GM19467 (cell line): ENCODE data around the gene CLIC3.

ENCODE experiments used
- ATAC-seq: cut with Tn5 transposase; IDR thresholded peaks from one replicate; pipeline ENCODE4 v1.9.1; 2021; ENCODE audit warnings: mild to moderate bottlenecking, moderate library complexity; ENCODE audit not compliant: unreplicated experiment

Gene CLIC3

GRCh38 chr9:137018761-137019559, 22.6 kb upstream of the CLIC3 start:
- no peak for ATAC-seq

DNA sequence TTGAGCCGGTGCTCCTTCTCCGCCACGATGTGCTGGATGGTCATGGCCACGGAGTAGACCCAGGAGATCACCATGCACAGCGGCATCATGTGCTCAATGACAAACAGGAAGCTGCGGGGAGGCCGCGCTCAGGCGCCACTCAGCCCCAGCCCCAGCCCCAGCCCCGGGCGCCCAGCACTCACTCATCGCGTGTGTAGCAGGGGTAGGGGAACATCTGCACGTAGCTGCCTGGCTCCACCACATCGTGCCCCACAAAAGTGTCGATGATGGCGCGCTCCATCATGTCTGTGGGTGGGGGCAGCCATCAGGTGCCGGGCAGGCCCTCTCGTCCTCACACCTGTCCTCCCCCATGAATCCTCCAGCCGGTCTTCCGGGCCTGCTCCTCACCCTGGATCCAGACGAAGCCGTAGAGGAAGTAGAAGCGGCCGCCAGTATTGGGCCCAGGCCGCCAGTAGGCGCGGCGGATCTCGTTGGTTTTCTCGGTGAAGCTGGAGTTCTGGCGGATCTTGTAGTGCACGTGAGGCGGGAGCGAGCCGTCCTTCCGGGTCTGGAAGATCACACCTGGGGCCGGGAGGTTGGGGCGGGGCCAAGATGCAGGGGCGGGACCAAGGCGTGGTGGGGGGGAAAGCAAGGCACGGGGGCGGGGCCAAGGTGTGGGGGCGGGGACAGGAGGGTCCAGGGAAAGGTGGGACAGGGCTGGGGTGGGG, 21.6 kb upstream of the CLIC3 start:
- no peak for ATAC-seq

GRCh38 chr9:137017071-137017470, 20.7 kb upstream of the CLIC3 start:
- no peak for ATAC-seq

DNA sequence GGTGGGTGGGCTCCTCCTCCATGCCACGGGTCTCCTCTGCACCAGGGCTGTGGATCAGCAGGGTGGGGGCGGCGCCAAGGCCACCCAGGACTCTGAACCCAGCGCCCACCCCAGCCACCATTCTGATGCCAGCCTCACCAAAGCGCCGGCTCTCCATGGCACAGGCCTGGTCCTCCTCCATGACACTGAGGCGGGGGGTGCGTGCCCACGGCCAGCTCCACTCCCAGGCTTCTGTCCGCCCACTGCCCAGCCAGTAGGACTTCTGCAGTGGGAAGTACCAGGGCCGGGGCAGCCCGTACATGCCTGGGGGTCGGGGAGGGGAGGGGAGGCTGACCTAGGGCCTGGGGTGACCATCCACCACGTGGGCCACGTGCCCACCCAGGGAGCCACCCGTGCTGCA, 20.1 kb upstream of the CLIC3 start:
- no peak for ATAC-seq

- no peak for ATAC-seq
Observed at GRCh38 chr9:137015976-137016375, 19.6 kb upstream of the CLIC3 start.

- ATAC-seq, result no peak
Observed at GRCh38 chr9:137015540-137015930, 19.2 kb upstream of the CLIC3 start.

GRCh38 chr9:137014776-137015539, 18.6 kb upstream of the CLIC3 start:
- ATAC-seq, result no peak

DNA sequence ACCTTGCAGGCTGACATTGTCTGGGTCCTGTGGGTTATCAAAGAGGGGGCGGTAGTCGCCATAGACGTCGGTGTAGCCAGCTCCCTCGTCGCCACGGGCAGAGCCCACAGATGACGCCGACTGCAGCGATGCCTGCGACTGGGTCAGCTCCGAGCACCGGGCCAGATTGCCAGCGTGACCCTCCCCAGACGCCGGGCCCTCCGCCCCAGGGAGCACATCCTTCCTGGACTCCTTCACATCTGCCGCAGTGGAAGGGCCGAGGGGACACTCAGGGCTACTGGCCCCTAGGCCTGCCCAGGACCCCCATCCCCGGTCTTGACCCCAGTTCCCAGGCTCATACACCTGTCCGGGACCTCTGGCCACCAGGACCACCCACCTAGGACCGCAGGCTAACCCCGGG, 17.8 kb upstream of the CLIC3 start:
- no peak for ATAC-seq

GRCh38 chr9:137013571-137013940, 17.2 kb upstream of the CLIC3 start:
- no peak for ATAC-seq

- no peak for ATAC-seq
Observed at GRCh38 chr9:137012694-137013570, 16.6 kb upstream of the CLIC3 start.

DNA sequence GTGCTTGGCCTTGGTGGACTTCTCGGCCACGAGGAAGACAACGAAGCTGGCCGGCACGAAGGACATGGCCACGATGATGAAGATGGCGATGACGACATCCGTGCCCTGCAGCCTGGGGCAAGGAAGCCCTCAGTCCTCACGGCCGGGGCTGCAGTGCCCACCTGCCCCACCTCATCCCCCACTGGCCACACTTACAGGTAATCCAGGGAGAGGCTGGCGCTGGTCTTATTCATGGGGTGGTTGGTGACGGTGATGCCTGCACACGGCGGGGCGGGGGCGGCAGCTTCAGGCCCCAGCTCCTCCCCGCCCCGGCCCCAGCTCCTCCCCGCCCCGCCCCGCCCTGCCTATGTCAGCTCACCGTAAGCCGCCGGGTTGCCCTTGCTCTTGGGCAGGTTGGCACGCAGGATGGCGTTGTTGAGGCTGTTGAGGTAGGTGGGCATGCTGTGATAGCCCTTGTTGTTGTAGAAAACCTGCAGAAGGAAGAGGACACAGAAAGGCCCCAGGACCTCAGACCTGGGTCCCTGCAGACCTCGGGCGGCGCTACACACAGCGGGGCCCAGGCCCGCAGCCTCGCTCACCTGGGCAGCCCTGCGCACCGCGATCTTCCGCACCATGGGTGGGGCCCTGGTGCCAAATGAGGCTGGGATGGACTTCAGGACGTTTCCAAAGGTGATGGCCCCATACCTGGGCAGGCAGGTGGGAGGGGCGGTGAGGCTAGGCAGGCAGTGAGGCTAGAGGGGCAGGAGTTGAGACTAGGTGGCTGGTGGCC, 15.7 kb upstream of the CLIC3 start:
- no peak for ATAC-seq

- no peak for ATAC-seq
Observed at GRCh38 chr9:137011156-137011555, 14.8 kb upstream of the CLIC3 start.

- ATAC-seq, result no peak
Observed at GRCh38 chr9:137009938-137010732, 13.8 kb upstream of the CLIC3 start.

GRCh38 chr9:137009217-137009616, 12.8 kb upstream of the CLIC3 start:
- no peak for ATAC-seq

- no peak for ATAC-seq
Observed at GRCh38 chr9:137008312-137008711, 11.9 kb upstream of the CLIC3 start.

- no peak for ATAC-seq
Observed at GRCh38 chr9:137007816-137008270, 11.5 kb upstream of the CLIC3 start.

- ATAC-seq, result no peak
Observed at GRCh38 chr9:137007108-137007815, 10.9 kb upstream of the CLIC3 start.
